ENCODE measurements around the gene SMAD3.

DNA sequence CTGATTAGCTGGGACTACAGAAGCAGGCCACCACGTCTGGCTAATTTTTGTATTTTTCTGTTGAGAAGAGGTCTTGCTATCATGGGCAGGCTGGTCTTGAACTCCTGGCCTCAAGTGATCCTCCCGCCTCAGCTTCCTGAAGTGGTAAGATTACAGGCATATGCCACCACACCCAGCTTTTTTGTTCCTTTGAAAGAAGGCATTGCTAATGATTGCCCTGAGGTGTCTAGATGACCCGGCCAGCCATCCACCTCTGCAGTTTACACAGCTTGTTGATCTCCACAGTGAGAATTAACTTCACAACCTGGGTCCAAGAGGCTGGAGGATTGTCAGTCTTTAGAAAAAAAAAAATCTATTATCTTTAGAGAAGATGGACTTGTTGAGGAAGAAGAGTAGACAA lies 58.7 kb downstream of the SMAD3 start:
- TF ChIP-seq CTCF (IDR thresholded peaks at IDR 0.05) = no peak
- TF ChIP-seq EZH2 (IDR thresholded peaks at IDR 0.05; ENCODE audit: borderline replicate concordance, insufficient read depth, low read depth, low read length, poor library complexity, severe bottlenecking) = no peak
